ENCODE results near the gene MED28. TPM values are rescaled to one million over a fixed set of nuclear protein-coding genes. Genes with fewer than 3 reads are reported as not detected.

MED28 gene
- polyA plus RNA-seq, 1 donor, result 50.4 TPM

- H3K4me1 ChIP-seq (ENCODE audit: control insufficient read depth, insufficient read depth, low read length), result no peaks in the 10 kb centered on the region
- peaks cover under 1% of the 10 kb centered on the region for H3K9me3 ChIP-seq (ENCODE audit: control insufficient read depth, low read depth, low read length)
- peak; percentile 33 to 43 for DNase-seq
- no CpG with 5 or more reads among the region's 32 CpGs for WGBS (ENCODE audit: insufficient coverage, low lambda C conversion rate)
- peaks cover 29% of the 10 kb centered on the region for H3K36me3 ChIP-seq (ENCODE audit: control insufficient read depth, insufficient read depth, low read length)
- no peak overlapping the region for H3K4me3 ChIP-seq (ENCODE audit: low read length)
- no peak overlapping the region for H3K27ac ChIP-seq (ENCODE audit: low read length)
- H3K27me3 ChIP-seq (ENCODE audit: control insufficient read depth, insufficient read depth, low read length), result peaks cover 3% of the 10 kb centered on the region
These were observed 22.5 kb downstream of the MED28 start for GRCh38 chr4:17636696-17637622.

DNA sequence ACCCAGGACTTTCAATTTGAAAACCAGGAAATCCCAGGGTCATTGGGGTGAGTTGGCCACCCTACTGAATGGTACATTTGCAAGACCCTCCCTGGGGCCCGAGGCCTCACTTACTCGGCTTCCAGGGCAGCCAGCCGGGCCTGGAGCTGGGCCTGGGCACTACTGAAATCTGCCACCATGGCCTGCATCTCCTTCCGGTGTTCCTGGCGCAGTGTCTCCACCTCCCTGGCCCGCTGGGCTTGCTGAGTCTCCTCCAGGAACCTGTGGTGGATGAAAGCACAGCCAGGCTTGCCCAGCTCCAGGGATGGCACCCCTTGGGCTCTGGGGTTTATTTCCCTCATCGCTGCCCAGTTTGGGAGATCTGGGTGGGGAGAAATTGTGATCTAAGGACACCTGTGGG, 24.7 kb downstream of the MED28 start:
- peaks cover 7% of the 10 kb centered on the region for H3K27me3 ChIP-seq (ENCODE audit: control insufficient read depth, insufficient read depth, low read length)
- H3K4me3 ChIP-seq (ENCODE audit: low read length), result no peak overlapping the region
- H3K27ac ChIP-seq (ENCODE audit: low read length), result no peak overlapping the region
- no peak for DNase-seq
- H3K4me1 ChIP-seq (ENCODE audit: control insufficient read depth, insufficient read depth, low read length), result no peaks in the 10 kb centered on the region
- H3K9me3 ChIP-seq (ENCODE audit: control insufficient read depth, low read depth, low read length), result peaks cover 12% of the 10 kb centered on the region
- peaks cover 11% of the 10 kb centered on the region for H3K36me3 ChIP-seq (ENCODE audit: control insufficient read depth, insufficient read depth, low read length)
- no CpG with 5 or more reads among the region's 7 CpGs for WGBS (ENCODE audit: insufficient coverage, low lambda C conversion rate)

- WGBS (ENCODE audit: insufficient coverage, low lambda C conversion rate), result no CpG with 5 or more reads among the region's 1 CpG
These were observed 27.9 kb downstream of the MED28 start for GRCh38 chr4:17642398-17642783.

DNA sequence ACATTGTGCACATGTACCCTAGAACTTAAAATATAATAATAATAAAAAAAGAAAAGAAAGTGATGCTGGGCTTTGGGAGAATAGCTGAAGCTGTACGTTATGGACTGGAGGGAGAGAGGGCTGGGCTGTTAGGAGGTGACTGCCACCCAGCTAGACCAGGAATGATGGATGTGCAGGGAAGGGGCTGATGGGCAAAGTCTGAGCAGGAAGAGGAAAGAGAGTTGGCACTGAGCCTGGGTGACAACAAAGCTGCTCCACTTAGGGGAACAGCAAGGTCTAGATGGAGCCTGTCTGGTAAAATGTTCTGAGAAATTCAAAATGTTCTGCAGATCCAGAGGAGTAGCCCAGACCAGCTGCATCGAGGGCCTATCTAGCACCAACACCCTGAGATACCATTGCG, 32.3 kb downstream of the MED28 start:
- no peak overlapping the region for H3K4me3 ChIP-seq (ENCODE audit: low read length)
- peaks cover 12% of the 10 kb centered on the region for H3K9me3 ChIP-seq (ENCODE audit: control insufficient read depth, low read depth, low read length)
- peaks cover 6% of the 10 kb centered on the region for H3K27me3 ChIP-seq (ENCODE audit: control insufficient read depth, insufficient read depth, low read length)
- 83% methylated on average over 1 of the region's 3 CpGs for WGBS (ENCODE audit: insufficient coverage, low lambda C conversion rate)
- DNase-seq, result no peak
- no peaks in the 10 kb centered on the region for H3K4me1 ChIP-seq (ENCODE audit: control insufficient read depth, insufficient read depth, low read length)
- H3K27ac ChIP-seq (ENCODE audit: low read length), result no peak overlapping the region
- no peaks in the 10 kb centered on the region for H3K36me3 ChIP-seq (ENCODE audit: control insufficient read depth, insufficient read depth, low read length)

More at GRCh38 chr4:17642398-17642783, 27.9 kb downstream of the MED28 start:
- H3K9me3 ChIP-seq (ENCODE audit: control insufficient read depth, low read depth, low read length), result peaks cover 12% of the 10 kb centered on the region
- DNase-seq, result no peak
- H3K27ac ChIP-seq (ENCODE audit: low read length), result no peak overlapping the region
- peaks cover 2% of the 10 kb centered on the region for H3K36me3 ChIP-seq (ENCODE audit: control insufficient read depth, insufficient read depth, low read length)
- H3K27me3 ChIP-seq (ENCODE audit: control insufficient read depth, insufficient read depth, low read length), result peaks cover 7% of the 10 kb centered on the region
- H3K4me1 ChIP-seq (ENCODE audit: control insufficient read depth, insufficient read depth, low read length), result no peaks in the 10 kb centered on the region
- no peak overlapping the region for H3K4me3 ChIP-seq (ENCODE audit: low read length)

DNA sequence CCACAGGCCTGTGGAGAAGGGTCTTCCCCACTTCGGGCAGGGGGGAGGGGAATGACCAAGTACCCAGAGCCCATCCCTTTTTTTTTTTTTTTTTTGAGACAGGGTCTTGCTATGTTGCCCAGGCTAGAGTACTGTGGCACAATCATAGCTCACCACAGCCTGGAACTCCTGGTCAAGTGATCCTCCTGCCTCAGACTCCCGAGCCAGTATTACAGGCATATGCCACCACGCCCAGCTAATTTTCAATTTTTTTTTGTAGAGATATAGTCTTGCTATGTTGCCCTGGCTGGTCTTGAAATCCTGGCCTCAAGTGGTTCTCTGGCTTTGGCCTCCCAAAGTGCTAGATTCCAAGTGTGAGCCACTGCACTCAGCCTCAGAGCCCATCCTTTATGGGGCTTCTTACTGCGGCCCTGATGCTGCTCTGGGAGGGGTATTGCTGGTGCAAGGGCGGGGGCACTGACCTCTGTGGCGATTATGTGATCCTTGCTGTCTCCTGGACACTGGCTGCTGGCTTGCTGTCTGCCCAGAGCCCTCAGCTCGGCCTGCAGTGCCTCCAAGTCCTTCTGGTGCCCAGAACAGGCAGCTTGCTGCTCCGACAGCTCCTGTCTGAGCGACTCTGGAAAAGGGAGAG, 32.9 kb downstream of the MED28 start:
- no peak for DNase-seq
- peaks cover 9% of the 10 kb centered on the region for H3K9me3 ChIP-seq (ENCODE audit: control insufficient read depth, low read depth, low read length)
- peaks cover 4% of the 10 kb centered on the region for H3K27me3 ChIP-seq (ENCODE audit: control insufficient read depth, insufficient read depth, low read length)
- no peaks in the 10 kb centered on the region for H3K36me3 ChIP-seq (ENCODE audit: control insufficient read depth, insufficient read depth, low read length)
- no peaks in the 10 kb centered on the region for H3K4me1 ChIP-seq (ENCODE audit: control insufficient read depth, insufficient read depth, low read length)
- no CpG with 5 or more reads among the region's 9 CpGs for WGBS (ENCODE audit: insufficient coverage, low lambda C conversion rate)
- no peak overlapping the region for H3K4me3 ChIP-seq (ENCODE audit: low read length)
- H3K27ac ChIP-seq (ENCODE audit: low read length), result no peak overlapping the region

DNA sequence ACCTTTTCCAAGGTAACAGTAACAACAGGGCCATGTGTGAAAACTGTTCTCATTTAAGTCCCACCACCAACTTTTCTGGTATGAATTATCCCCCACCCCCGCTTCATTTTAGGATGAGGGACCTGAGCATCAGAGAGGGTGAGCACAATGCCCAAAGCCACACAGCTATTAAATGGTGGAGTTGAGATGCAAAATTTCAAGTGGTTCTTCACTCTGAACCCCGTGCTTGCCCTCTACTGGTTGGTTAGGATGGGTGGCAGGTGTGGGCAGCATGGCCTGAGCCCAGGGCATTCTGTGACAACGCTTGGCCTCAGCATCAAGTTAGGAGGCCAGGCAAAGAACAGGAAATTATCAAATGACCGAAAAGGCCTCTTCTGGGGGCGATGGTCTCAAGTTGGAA, 33.5 kb downstream of the MED28 start:
- no peak for DNase-seq
- H3K27ac ChIP-seq (ENCODE audit: low read length), result no peak overlapping the region
- no peaks in the 10 kb centered on the region for H3K36me3 ChIP-seq (ENCODE audit: control insufficient read depth, insufficient read depth, low read length)
- H3K4me3 ChIP-seq (ENCODE audit: low read length), result no peak overlapping the region
- peaks cover 5% of the 10 kb centered on the region for H3K9me3 ChIP-seq (ENCODE audit: control insufficient read depth, low read depth, low read length)
- no CpG with 5 or more reads among the region's 5 CpGs for WGBS (ENCODE audit: insufficient coverage, low lambda C conversion rate)
- peaks cover under 1% of the 10 kb centered on the region for H3K27me3 ChIP-seq (ENCODE audit: control insufficient read depth, insufficient read depth, low read length)
- no peaks in the 10 kb centered on the region for H3K4me1 ChIP-seq (ENCODE audit: control insufficient read depth, insufficient read depth, low read length)

- no CpG with 5 or more reads among the region's 2 CpGs for WGBS (ENCODE audit: insufficient coverage, low lambda C conversion rate)
- H3K4me3 ChIP-seq (ENCODE audit: low read length), result no peak overlapping the region
- DNase-seq, result no peak
These were observed 36.0 kb downstream of the MED28 start for GRCh38 chr4:17650406-17650805.

GRCh38 chr4:17654701-17655100, 40.3 kb downstream of the MED28 start:
- H3K4me1 ChIP-seq (ENCODE audit: control insufficient read depth, insufficient read depth, low read length), result no peaks in the 10 kb centered on the region
- H3K27ac ChIP-seq (ENCODE audit: low read length), result no peak overlapping the region
- no peak for DNase-seq
- no peaks in the 10 kb centered on the region for H3K9me3 ChIP-seq (ENCODE audit: control insufficient read depth, low read depth, low read length)
- peaks cover 2% of the 10 kb centered on the region for H3K27me3 ChIP-seq (ENCODE audit: control insufficient read depth, insufficient read depth, low read length)
- H3K4me3 ChIP-seq (ENCODE audit: low read length), result no peak overlapping the region
- H3K36me3 ChIP-seq (ENCODE audit: control insufficient read depth, insufficient read depth, low read length), result no peaks in the 10 kb centered on the region
- no CpG with 5 or more reads among the region's 8 CpGs for WGBS (ENCODE audit: insufficient coverage, low lambda C conversion rate)

More at GRCh38 chr4:17650406-17650805, 36.0 kb downstream of the MED28 start:
- Histone ChIP-seq H3K27me3 (ENCODE audit: control insufficient read depth, insufficient read depth, low read length) (peaks cover 2% of the 10 kb centered on the region), H3K27ac (ENCODE audit: low read length) (no peak overlapping the region), H3K4me1 (ENCODE audit: control insufficient read depth, insufficient read depth, low read length) (no peaks in the 10 kb centered on the region), H3K9me3 (ENCODE audit: control insufficient read depth, low read depth, low read length) (no peaks in the 10 kb centered on the region), H3K36me3 (ENCODE audit: control insufficient read depth, insufficient read depth, low read length) (no peaks in the 10 kb centered on the region)

- Histone ChIP-seq H3K27me3 (ENCODE audit: control insufficient read depth, insufficient read depth, low read length) (peaks cover 2% of the 10 kb centered on the region), H3K4me1 (ENCODE audit: control insufficient read depth, insufficient read depth, low read length) (no peaks in the 10 kb centered on the region), H3K27ac (ENCODE audit: low read length) (no peak overlapping the region), H3K36me3 (ENCODE audit: control insufficient read depth, insufficient read depth, low read length) (no peaks in the 10 kb centered on the region), H3K4me3 (ENCODE audit: low read length) (no peak overlapping the region), H3K9me3 (ENCODE audit: control insufficient read depth, low read depth, low read length) (no peaks in the 10 kb centered on the region)
- WGBS (ENCODE audit: insufficient coverage, low lambda C conversion rate), result no CpG with 5 or more reads among the region's 1 CpG
- DNase-seq, result no peak
These were observed 42.6 kb downstream of the MED28 start for GRCh38 chr4:17657090-17657489.

DNA sequence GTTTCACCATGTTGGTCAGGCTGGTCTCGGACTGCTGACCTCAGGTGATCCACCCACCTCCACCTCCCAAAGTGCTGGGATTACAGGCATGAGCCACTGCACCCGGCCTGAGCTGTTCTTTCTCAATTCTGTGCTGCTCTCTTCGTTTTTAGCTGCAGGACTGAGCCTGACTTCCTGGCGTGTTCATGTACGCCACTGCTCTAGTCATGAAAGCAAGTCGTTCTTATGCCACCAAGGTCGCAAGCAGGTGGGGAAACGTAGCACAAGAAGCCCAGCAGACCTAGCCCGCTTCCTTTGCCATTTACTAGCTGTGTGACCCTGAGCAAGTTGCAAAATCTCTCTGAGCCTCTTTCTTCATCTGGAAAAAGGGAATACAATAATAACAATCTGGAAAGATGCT, 43.4 kb downstream of the MED28 start:
- H3K27me3 ChIP-seq (ENCODE audit: control insufficient read depth, insufficient read depth, low read length), result peaks cover 2% of the 10 kb centered on the region
- WGBS (ENCODE audit: insufficient coverage, low lambda C conversion rate), result no CpG with 5 or more reads among the region's 9 CpGs
- no peaks in the 10 kb centered on the region for H3K36me3 ChIP-seq (ENCODE audit: control insufficient read depth, insufficient read depth, low read length)
- no peaks in the 10 kb centered on the region for H3K9me3 ChIP-seq (ENCODE audit: control insufficient read depth, low read depth, low read length)
- no peak for DNase-seq
- H3K4me1 ChIP-seq (ENCODE audit: control insufficient read depth, insufficient read depth, low read length), result no peaks in the 10 kb centered on the region
- no peak overlapping the region for H3K4me3 ChIP-seq (ENCODE audit: low read length)
- H3K27ac ChIP-seq (ENCODE audit: low read length), result no peak overlapping the region

Data from large intestine (tissue), 3 donors.